ENCODE results near the gene ZNF628. TPM values are rescaled to one million over a fixed set of nuclear protein-coding genes. Genes with fewer than 3 reads are reported as not detected.
"Not testable (repeated sequence)": the region's sequence is repeated elsewhere in the genome, so short reads cannot be mapped to it uniquely, and the experiment has no call there.

The ZNF628 gene
- total RNA-seq, 1 donor from 2014 or later: 0.77 TPM

DNA sequence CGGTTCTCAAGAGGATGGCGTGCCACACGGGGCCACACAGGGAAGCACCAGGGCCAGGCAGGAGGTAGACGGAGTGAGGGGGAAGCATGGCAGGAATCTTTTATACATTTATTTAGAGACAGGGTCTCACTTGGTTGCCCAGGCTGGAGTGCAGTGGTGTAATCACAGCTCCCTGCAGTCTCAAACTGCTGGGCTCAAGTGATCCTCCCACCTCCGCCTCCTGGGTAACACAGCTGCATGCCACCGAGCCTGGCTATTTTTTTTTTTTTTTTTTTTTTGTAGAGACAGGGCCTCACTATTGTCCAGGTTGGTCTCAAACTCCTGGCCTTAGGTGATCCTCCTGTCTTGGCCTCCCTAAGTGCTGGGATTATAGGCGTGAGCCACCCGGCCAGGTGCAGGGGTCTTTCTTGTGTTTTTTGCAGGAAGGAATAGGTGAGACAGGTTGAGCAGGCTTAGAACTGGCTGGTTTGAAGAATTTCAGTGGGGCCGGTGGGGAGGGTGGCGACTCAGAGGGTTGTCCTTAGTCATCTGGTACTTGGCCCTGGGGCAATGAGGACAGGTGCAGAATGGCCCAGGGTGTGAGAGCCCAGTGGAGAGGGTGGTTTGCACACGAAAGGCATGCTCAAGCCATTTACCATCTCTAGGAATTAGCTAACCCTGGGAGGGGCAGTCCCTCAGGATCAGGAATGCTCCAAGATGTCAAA lies 19.4 kb downstream of the ZNF628 start:
- no peak for DNase-seq (ENCODE audit: low read depth in 2 of 2)

DNA sequence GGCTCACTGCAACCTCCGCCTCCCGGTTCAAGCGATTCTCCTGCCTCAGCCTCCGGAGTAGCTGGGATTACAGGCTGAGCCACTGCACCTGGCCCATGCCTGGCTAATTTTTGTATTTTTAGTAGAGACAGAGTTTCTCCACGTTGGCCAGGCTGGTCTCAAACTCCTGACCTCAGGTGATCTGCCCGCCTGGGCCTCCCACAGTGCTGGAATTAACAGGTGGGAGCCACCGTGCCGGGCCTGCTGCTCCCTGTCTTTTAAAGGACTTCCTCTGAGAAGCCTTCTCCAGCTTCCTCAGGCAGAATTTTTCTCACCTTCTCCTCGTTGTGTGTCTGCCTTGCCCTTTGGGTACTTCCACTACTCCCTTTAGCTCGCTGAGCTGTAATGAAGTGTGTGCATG lies 20.4 kb downstream of the ZNF628 start:
- DNase-seq (ENCODE audit: low read depth in 2 of 2): not testable (repeated sequence)

DNA sequence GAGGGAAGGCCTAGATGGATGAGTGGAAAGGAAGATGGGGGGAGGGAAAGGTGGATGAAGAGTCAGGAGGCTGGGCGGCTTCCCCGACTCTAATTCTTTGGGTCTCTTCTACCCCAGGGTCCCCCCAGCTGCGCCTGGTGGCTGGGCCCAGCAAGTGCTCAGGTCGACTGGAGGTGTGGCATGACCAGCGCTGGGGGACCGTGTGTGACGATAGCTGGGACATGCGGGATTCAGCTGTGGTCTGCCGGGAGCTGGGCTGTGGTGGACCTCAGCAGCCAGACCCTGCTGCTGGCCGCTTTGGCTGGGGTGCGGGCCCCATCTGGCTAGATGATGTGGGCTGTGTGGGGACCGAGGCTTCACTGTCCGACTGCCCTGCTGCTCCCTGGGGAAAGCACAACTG lies 21.3 kb downstream of the ZNF628 start:
- no peak for DNase-seq (ENCODE audit: low read depth in 2 of 2)

DNA sequence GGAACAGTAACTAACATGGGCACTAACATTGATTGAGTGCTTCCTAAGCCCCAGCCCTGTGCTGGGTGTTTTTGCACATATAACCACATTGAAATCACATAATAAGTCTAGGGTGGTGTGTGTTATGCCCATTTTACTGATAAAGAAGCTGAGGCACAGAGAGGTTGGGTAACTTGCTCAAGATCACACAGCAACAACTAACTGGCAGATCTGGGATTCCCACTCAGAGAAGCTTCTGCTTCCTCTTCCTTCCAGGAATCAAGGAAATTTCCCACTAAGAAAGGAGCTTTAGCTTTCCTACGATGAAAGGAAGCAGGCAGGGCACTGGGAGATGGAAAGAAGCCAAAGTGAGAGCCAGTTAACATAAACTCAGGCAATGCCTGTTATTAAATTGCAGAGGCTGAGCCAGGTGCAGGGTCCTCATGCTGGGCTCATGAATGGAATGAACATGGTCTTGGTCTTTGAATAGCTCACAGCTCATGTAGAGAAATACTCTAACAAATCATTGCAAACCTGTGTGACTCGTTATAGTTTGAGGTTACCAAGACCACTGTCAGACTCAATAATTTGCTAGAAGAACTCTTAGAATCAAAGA lies 21.9 kb downstream of the ZNF628 start:
- no peak for DNase-seq (ENCODE audit: low read depth in 2 of 2)

DNA sequence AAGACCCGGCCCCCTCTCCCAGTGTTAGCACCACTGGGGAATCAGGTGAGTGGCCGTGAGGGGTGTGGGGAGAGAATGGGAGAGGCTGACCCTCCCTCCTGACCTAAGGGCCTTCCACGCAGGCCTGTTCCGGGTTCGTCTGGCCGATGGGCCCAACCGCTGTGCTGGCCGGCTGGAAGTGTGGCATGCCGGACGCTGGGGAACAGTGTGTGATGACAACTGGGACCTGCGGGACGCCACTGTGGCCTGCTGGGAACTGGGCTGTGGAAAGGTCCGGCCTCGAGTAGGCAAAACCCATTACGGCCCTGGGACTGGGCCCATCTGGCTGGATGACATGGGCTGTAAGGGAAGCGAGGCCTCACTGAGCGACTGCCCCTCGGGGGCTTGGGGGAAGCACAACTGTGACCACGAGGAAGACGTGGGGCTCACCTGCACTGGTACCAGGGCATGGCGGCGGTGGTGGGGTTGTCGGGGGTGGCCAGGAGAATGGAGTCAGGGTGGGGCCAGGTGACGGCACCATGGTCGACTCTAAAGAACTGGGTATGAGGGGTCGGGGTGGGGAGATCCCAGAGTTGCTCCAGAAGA lies 24.0 kb downstream of the ZNF628 start:
- DNase-seq (ENCODE audit: low read depth in 2 of 2): no peak

DNA sequence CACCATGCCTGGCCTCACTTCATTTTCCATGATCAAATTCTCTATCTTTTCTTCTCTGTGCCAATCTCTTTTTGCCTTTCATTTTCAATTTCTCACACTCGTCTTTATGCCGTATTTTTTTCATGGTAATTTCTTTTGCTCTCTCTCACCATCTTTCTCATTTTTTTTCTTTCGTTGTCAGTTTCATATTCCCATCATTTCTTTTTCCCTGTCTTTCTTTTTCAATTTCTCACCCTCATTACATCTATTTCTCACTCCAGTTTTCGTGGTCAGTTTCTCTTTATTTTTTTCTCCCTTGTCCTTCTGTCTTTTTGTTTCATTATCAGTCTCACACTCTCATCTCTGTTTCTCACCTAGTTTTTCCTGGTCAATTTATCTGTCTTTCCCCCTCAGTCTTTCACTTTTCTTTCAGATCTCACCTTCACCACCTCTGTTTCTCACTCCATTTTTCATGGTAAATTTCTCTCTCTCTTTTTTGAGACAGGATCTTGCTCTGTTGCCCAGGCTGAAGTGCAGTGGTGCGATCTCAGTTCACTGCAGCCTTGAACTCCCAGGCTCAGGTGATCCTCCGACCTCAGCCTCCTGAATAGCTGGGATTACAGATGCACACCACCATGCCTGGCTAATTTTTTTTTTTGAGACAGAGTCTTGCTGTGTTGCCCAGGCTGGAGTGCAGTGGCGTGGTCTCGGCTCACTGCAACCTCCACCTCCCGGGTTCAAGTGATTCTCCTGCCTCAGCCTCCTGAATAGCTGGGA lies 26.0 kb downstream of the ZNF628 start:
- no peak for DNase-seq (ENCODE audit: low read depth in 2 of 2)

DNA sequence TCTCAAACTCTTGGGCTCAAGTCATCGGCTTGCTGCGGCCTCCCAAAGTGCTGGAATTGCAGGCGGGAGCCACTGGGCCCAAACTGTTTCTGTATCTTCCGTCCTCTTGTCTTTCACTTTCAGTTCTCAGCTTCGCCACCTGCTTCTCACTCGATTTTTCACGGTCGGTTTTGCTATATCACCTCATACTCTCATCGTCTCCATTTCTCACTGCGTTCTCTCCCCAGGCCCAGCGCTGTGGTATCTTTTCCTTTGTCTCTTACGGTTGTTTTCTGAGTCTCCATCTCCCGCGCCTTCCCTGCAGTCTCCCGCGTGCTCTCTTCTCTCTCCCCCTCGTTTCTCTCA lies 26.7 kb downstream of the ZNF628 start:
- no peak for DNase-seq (ENCODE audit: low read depth in 2 of 2)

DNA sequence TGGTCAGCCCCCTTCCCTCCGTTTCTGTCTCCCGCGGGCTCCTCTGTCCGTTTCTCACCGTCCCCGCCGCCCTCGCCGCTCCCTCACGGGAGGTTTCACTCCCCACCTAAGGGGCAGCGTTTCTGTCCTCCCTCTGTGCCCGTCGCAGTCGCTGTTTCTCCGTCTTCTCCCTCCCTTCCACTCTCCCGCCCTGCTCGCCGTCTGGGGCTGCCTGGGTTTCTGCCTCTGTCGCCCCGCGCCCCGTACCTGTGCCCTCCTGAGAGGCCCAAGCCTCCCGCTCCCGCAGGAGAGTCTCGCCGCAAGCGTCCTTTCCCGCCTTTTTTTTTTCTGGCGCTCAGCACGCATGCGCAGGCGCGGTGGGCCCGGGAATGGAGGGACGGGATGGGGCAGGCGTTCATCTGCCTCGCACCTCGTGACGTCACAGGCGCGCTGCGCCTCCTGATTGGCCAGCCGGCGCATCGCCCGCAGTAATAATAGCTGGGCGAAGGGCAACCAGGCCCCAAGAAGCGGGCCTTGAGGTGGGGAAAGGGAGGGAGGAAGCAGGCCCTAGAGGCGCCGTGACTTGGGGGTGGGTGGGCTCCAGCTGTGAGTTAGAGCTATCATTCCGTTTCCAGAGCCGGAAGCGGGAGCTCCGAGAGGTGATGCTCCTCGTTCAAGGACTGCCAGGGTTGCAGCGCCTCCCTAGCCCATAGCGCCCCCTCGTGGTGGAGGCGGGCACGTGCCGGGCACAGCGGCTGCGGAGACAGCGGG lies 27.3 kb downstream of the ZNF628 start:
- DNase-seq (ENCODE audit: low read depth in 2 of 2): peak; percentile 86 to 92

DNA sequence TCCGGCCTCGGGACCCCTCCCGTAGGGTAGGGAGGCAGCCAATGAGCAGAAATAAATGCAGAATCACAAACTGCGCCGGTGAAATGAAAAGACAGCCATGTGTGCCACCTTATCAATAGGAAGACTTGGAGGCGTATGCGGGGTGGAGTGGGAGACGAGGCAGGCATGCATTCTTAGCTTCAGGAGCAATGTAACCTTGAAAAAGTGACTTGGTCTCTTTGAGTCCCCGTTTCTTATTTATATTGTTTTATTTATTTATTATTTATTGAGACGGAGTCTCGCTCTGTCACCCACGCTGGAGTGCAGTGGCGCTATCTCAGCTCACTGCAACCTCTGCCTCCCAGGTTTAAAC lies 27.8 kb downstream of the ZNF628 start:
- DNase-seq (ENCODE audit: low read depth in 2 of 2): no peak

DNA sequence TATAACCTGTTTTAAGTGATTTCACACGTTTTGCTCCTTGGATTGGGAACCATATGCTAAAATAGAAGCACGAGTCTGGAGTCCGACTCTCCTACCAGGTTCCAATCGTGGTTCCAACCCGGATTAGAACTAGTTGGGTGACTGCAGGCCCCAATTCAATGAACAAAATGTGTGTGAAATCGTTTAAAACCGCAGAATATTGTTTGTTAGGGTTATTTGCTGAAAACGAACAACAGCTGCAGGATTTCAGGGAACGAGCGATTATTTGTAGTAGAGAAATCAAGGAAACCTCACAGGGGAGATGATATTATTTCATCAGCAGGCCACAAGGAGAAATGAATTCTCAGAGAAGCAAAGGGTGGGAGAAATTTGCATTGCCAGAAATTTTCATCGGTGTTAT lies 28.6 kb downstream of the ZNF628 start:
- no peak for DNase-seq (ENCODE audit: low read depth in 2 of 2)

DNA sequence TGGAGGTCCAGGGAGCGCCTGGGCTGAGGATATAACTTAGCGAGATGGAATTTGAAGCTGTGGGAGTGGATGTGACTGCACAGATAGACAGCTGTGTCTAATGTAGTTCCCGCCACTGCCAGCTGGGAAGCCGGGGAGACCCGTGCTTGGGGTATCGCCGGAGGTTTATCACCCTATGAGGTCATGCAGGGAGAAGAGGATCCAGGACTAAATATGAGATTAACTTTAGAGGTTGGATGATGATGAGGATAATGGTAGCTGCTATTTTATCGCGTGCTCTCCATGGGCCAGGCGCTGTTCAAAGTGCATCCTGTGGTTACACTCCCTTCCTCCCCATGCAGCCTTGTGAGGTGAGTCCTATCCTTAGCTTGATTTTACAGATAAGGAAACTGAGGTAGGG lies 31.7 kb downstream of the ZNF628 start:
- no peak for DNase-seq (ENCODE audit: low read depth in 2 of 2)

DNA sequence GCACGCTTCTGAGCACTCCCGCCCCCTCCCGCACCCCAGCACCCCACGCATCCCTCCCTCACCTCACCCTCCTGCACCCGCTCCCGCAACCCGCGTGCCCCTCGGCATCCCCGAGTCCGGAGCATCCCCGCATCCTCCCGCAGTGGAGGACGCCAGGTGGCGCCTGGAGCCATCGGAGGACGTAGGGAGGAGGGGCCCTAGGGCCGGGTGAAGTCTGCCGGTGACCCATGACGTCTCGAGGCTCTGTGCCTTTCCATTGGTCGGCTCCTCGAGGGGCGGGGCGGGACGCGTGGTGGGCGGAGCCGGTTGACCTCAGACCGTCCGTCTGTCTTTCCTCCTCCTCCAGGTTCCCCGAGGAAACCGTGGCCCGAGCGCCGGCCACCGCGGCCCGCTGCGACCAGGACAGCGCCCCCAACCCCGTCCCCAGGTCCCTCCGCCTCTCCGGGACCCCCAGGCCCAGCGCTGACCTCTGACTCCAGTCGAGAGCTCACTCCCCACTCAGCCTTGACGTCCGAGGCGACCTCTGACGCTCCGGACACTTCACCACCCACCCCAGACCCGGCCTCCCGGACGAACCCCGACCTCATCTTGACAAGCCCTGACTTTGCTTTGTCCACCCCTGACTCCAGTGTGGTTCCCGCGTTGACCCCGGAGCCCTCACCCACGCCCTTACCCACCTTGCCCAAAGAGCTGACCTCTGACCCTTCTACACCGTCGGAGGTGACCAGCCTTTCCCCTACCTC lies 40.6 kb downstream of the ZNF628 start:
- DNase-seq (ENCODE audit: low read depth in 2 of 2): peak; percentile 86 to 92

DNA sequence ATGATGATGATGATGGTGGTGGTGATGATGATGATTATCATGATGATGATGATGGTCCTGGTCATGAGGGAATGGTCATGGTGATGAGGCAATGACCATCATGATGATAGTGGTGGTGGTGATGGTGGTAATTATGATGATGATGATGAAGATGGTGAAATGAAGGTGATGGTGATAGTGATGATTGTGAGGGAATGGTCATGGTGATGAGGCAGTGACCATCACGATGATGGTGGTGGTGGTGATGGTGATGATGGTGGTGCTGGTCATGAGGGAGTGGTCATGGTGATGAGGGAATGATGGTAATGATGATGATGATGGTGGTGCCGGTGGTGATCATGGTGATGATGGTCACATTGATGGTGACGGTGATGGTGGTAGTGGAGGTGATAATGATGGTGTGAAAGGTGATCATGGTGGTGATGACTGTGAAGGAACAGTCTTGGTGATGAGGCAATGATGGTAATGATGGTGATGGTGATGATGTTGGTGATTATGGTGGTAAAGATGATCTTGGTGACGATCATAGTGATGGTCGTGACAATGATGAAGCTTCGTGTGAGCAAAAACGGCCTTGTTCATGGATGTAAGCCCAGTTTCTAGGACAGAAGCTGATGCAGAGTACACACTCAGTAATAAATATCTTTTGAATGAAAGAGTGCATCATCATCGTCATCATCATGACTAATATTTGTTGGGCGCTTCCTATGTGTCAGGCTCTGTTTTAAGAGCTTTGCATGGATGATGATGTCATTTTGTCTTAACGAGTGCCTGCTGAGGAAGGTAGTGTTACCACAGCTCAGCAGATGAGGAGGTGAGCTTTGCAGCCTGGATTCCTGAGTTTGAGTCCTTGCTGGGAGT lies 43.3 kb downstream of the ZNF628 start:
- DNase-seq (ENCODE audit: low read depth in 2 of 2): peak in 1 of 2 donors; percentile 30

DNA sequence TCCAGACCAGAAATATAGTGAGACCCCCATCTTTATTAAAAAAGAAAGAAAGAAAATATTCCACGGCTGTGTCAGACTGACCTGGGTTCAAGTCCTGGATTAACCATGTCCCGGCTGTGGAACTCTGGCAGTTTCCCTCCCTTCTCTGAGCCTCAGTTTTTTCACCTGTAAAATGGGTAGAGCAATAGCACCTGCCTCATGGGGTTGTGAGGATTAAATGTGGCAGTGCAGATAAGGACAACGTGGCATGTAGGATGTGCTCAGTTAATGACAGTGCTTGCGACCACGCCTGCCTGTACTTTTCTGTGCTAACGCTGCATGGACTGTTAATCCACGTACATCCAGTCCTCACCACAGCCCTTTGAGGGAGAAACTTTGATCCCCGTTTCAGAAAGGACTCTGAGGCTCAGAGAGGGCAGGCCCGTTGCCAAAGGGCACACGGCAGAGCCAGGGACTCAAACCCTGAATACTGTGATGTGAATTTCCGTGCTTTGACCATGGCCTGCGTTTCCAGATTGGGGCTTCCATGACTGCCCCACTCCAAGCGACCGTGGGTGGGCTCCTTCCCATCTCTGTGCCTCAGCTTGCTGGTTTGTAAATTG lies 44.4 kb downstream of the ZNF628 start:
- DNase-seq (ENCODE audit: low read depth in 2 of 2): no peak

DNA sequence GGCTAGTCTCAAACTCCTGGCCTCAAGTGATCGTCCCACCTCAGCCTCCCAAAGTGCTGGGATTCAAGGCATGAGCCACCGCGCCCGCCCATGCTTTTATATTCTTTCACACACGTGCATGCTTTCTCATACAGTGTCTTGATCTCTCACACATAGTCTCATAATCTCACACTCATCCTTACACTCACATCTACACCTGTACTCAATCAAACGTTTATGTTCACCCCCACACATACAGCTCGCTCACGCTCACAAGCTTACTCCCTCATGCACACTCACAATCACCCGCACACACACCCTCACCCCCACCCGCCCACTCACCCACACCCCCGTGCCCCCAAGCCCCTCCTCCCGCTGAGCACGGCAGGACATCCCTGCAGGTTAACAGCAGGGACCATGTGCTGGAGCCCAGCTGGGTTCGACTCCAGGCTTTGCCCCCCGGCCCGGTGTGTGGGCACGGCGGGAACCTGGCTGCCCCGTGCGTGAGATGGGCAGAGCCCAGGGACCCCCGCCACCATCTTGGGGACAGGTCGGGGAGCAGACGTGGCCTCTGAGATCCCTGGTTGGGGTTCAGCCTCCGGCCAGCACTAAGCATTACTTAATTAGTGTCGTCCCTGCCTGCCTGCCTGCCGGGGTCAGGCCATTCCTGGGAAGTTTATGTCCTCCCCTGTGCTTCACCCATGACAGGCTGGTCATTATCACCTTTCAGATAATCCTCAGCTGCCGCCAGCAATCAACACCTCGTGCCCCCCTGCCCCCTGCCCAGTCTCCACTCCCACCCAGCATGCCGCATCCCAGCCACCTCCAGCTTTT lies 49.1 kb downstream of the ZNF628 start:
- no peak for DNase-seq (ENCODE audit: low read depth in 2 of 2)

DNA sequence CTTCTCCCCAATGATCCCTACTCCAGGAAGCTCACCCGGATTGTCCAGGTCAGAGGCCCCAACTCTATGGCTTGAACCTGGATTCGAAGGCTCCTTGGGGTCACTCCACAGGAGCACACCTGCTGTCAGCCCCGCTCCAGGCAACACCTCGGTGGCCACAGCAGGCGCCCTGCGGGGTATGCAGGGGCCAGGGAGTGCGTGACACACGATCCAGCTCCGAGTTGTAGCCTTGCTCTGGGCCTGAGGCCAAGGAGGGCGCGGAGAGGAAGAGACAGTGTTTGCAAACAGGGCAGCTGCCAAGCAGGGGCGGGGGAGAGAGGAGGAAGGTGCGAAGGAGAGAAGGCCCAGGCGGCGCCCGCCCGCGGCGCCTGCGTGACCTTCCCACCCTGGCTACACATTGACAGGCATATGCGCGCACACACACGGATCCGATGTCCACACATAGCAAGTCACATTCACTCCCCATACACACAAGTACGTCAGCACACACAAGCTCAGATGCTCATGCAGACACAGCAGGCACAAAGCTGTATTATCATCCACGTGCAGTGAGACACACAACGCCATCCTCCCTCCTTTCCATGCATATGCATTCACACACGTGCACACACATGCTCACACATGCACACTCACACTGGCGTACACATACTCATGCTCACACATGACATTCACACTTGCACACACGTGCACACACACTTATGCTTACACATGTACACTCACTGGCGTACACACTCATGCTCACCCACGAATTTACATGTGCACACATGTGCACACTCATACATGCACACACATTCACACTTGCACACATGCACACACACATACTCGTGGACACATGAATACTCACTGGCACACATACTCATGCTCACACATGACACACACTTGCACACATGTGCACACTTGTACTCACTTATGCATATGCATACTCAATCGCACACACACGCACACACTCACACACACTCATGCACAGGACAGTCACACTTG lies 50.1 kb downstream of the ZNF628 start:
- DNase-seq (ENCODE audit: low read depth in 2 of 2): peak; percentile 40 to 61

DNA sequence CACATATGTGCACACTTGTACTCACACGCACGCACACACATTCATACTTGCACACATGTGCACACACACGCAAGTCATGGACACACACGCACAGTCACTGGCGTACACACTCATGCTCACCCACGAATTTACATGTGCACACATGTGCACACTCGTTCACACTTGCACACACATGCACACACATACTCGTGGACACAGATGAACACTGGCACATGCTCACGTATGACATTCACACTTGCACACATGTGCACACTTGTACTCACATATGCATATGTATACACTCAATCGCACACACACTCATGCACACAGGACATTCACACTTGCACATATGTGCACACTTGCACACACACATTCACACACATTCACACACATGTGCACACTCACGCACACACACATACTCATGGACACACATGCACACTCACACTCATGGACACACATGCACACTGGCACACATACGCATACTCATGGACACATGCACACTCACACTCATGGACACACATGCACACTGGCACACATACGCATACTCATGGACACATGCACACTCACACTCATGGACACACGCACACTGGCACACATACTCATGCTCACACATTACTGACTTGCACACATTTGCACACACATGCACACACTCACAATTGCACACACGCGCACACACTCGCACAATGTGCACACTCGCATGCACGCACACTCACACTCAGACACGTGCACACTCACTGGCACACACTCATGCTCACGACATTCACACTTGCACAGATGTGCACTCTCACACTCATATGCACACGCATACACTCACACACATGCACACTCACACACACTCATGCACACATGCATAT lies 51.0 kb downstream of the ZNF628 start:
- no peak for DNase-seq (ENCODE audit: low read depth in 2 of 2)

Measured in dermis microvascular lymphatic vessel endothelial cell (primary cell).